ENCODE results near the gene AEBP1.

AEBP1 gene

GRCh38 chr7:44116789-44117666 is 12.9 kb downstream of the AEBP1 start:
- DNase-seq (ENCODE audit: low read depth) = no peak
- H3K4me3 ChIP-seq (ENCODE audit: low read length) = no peak overlapping the region
- TF ChIP-seq, protein P1, sequence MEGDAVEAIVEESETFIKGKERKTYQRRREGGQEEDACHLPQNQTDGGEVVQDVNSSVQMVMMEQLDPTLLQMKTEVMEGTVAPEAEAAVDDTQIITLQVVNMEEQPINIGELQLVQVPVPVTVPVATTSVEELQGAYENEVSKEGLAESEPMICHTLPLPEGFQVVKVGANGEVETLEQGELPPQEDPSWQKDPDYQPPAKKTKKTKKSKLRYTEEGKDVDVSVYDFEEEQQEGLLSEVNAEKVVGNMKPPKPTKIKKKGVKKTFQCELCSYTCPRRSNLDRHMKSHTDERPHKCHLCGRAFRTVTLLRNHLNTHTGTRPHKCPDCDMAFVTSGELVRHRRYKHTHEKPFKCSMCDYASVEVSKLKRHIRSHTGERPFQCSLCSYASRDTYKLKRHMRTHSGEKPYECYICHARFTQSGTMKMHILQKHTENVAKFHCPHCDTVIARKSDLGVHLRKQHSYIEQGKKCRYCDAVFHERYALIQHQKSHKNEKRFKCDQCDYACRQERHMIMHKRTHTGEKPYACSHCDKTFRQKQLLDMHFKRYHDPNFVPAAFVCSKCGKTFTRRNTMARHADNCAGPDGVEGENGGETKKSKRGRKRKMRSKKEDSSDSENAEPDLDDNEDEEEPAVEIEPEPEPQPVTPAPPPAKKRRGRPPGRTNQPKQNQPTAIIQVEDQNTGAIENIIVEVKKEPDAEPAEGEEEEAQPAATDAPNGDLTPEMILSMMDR (conservative IDR thresholded peaks at IDR 0.05; ENCODE audit: low read depth, low read length) = no peak

DNA sequence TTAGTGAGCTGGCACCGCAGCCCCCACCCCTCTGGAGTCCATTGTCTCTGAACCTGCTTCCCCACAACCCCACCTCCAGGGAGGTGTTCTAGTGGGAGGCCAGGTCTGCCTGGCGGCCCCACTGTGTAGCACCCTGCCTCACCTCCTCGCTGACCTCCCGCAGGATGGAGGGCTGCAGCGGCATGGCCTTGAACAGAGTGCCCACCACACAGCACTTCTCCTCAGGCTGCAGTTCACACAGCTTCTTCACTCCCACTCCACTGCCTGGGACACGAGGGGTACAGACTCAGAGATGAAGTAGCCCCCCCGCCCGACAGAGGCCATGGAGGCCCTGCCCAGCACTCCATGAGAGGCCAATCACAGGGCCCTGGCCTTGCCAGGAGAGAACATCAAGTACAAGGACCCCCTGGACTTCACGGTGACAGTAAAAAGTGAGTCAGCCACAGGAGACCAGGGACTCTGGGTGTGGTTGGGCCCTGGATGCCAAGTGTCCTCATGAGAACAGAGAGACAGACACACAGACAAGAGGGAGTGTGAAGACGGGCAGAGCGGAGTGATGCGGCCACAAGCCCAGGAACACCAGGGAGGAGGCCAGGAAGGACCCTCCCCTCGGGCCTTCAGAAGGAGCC is 13.8 kb downstream of the AEBP1 start:
- H3K4me3 ChIP-seq (ENCODE audit: low read length) = no peak overlapping the region

DNA sequence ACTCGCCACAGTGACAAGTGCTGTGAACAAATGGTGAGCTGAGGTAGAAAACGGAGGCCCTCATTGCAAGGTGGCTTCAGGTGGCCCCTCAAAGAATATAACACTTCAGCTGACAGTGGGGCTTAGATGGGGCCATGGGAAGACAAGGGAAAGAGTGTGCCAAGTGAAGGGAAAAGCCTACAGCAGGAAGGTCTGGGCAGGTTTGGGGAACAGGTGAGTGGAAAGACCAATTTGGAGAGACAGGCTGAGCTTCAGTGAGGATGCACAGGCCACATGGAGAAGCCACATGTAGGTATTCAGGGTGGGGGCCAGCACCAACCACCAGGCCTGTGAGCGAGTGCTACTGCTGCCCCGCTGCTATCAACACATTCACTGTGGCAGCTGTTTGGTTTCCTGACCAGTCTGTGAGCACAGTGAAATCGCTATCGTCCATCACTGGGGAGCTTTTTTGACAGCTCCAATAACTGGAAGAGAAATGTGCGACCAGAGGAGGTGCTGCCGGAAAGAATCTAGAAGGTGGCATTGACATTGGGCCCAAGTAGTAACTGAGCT is 15.8 kb downstream of the AEBP1 start:
- H3K4me3 ChIP-seq (ENCODE audit: low read length) = no peak overlapping the region
- DNase-seq (ENCODE audit: low read depth) = no peak
- TF ChIP-seq, protein P1 (conservative IDR thresholded peaks at IDR 0.05; ENCODE audit: low read depth, low read length) = no peak

More for the DNA sequence above, 13.8 kb downstream of the AEBP1 start:
- no peak for DNase-seq (ENCODE audit: low read depth)
- TF ChIP-seq, protein P1 (conservative IDR thresholded peaks at IDR 0.05; ENCODE audit: low read depth, low read length) = no peak

DNA sequence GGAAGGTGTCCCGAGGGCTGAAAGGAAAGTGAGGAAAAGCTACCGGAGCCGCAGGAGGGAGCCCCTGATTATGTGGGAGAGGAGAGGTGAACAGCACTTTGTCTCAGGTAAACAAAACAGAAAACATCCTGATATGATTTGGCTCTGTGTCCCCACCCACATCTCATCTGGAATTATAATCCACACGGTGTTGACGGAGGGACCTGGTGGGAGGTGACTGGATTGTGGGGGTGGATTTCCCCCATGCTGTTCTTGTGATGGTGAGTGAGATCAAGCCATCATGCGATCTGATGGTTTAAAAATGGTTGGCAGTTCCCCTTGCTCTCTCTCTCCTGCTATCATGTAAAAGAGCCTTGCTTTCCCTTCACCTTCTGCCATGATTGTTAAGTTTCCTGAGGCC is 16.2 kb downstream of the AEBP1 start:
- TF ChIP-seq, protein P1 (conservative IDR thresholded peaks at IDR 0.05; ENCODE audit: low read depth, low read length) = no peak
- no peak for DNase-seq (ENCODE audit: low read depth)
- no peak overlapping the region for H3K4me3 ChIP-seq (ENCODE audit: low read length)

DNA sequence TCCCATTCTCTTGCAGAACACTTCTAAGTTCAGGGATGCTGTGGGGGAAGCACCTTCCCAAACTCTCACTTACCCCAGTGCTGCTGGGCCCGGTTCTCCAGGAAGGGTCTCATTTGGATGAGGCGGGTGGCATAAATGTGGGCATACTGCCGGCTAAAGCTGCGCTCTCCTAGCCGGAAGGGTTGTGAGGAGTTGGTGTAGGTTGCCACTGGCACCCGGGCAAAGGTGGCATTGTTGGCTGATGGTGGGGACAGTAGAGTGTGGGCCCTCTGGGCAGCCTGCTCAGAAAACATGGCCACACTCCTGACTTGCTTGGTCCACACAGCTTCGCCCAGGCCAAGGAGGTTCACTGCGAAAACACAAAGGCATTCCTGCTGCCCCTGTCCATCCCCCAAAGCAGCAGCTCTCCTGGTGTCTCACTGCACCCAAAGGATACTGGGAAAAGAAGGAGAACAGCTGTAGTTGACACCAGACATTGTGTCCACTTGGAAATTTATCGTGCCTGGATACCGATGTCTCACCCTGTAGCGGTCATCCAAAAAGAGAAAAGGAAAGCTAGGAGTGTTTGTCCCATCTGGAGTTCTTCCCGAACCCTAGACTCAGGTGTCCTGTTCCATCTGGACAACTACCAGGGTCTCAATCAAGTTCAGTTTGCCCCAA is 17.7 kb downstream of the AEBP1 start:
- DNase-seq (ENCODE audit: low read depth) = no peak
- H3K4me3 ChIP-seq (ENCODE audit: low read length) = no peak overlapping the region
- TF ChIP-seq, protein P1 (conservative IDR thresholded peaks at IDR 0.05; ENCODE audit: low read depth, low read length) = no peak

GRCh38 chr7:44122529-44122928 is 18.4 kb downstream of the AEBP1 start:
- peak overlapping the region; percentile 65 for H3K4me3 ChIP-seq (ENCODE audit: low read length)
- TF ChIP-seq, protein P1 (conservative IDR thresholded peaks at IDR 0.05; ENCODE audit: low read depth, low read length) = no peak
- no peak for DNase-seq (ENCODE audit: low read depth)
